Measurements from ENCODE around the gene ZFAND3. TPM values are rescaled to one million over a fixed set of nuclear protein-coding genes. Genes with fewer than 3 reads are reported as not detected.

The ZFAND3 gene, protein sequence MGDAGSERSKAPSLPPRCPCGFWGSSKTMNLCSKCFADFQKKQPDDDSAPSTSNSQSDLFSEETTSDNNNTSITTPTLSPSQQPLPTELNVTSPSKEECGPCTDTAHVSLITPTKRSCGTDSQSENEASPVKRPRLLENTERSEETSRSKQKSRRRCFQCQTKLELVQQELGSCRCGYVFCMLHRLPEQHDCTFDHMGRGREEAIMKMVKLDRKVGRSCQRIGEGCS
- total RNA-seq: 32.7 TPM

- Histone ChIP-seq H3K9me3 (no peaks in the 10 kb centered on the region), H3K27me3 (no peaks in the 10 kb centered on the region), H3K36me3 (no peaks in the 10 kb centered on the region), H3K27ac (peak within 1 kb of the TSS; percentile 91), H3K4me3 (peak within 1 kb of the TSS; percentile 60 to 92), H3K4me1 (peaks cover 0 to 28% of the 10 kb centered on the region in 2 donors)
- no peak for TF ChIP-seq CTCF (IDR thresholded peaks at IDR 0.05)
- DNase-seq (ENCODE audit: low spot score in 2 of 2): peak; percentile 78 to 98
- intact Hi-C loops (cut with DNase I): loop anchor here (1.0 to 5.0 kb wide), 3 partner anchors 28 to 122 kb away; partner anchors contain the start of gene MDGA1
Measured at GRCh38 chr6:37819177-37819801, at the start of gene ZFAND3. Gene ZFAND3 (plus strand): TSS chr6:37819727. CDS start chr6:37819946, 219 bp downstream.

DNA sequence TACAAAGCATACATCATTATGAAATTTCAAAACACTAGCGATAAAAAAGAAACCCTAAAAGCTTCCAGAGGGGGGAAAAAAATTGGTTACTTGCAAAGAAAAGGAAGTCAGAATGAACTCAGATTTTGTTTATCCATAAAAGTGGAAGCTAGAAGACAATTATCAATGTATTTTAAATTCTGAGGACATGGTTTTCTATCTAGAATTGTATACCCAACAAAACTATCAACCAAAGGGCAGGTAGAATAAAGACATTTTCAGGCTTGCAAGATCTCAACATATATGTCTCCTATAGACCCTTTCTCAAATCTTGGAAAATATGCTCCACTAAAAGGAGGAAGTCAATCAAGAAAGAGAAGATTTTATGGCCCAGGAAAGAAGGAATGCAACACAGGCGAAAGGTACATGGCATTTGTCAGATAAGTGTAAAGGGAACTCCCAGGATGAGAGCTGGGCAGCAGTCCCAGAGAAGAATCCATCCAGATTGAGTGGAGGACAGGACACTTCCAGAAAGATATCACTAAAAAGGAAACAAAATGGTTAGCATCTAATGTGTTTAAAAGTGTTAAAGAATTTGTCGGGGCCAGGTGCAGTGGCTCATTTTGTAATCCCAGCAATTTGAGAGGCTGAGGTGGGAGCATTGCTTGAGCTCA lies 45.4 kb upstream of the ZFAND3 start:
- Histone ChIP-seq H3K27me3 (no peaks in the 10 kb centered on the region), H3K4me1 (no peaks in the 10 kb centered on the region), H3K36me3 (no peaks in the 10 kb centered on the region), H3K4me3 (no peak overlapping the region), H3K9me3 (no peaks in the 10 kb centered on the region), H3K27ac (no peak overlapping the region)
- intact Hi-C loops (cut with DNase I): no loop called here
- no peak for DNase-seq (ENCODE audit: low spot score in 2 of 2)
- no peak for TF ChIP-seq CTCF (IDR thresholded peaks at IDR 0.05)

DNA sequence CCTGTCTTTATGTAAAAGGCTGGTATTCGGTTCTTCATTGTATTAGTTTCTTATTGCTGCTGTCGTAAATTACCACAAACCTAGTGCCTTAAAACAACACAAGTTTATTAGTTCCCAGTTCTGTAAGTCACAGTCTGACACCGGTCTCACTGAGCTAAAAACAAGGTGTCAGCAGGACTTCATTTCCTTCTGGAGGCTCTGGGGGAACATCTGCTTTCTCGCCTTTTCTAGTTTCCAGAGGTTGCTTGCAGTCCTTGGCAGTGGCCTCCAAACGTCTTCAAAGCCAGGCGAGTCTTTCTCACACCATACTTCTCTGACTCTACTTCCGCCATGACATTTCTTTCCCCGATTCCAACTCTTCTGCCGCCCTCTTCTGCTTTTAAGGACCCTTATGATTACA lies 43.0 kb upstream of the ZFAND3 start:
- no peaks in the 10 kb centered on the region for H3K4me1 ChIP-seq
- no peak for DNase-seq (ENCODE audit: low spot score in 2 of 2)
- H3K4me3 ChIP-seq: no peak overlapping the region
- intact Hi-C loops (cut with DNase I): no loop called here
- H3K9me3 ChIP-seq: no peaks in the 10 kb centered on the region
- H3K36me3 ChIP-seq: no peaks in the 10 kb centered on the region
- TF ChIP-seq CTCF (IDR thresholded peaks at IDR 0.05): no peak
- no peaks in the 10 kb centered on the region for H3K27me3 ChIP-seq
- H3K27ac ChIP-seq: no peak overlapping the region

DNA sequence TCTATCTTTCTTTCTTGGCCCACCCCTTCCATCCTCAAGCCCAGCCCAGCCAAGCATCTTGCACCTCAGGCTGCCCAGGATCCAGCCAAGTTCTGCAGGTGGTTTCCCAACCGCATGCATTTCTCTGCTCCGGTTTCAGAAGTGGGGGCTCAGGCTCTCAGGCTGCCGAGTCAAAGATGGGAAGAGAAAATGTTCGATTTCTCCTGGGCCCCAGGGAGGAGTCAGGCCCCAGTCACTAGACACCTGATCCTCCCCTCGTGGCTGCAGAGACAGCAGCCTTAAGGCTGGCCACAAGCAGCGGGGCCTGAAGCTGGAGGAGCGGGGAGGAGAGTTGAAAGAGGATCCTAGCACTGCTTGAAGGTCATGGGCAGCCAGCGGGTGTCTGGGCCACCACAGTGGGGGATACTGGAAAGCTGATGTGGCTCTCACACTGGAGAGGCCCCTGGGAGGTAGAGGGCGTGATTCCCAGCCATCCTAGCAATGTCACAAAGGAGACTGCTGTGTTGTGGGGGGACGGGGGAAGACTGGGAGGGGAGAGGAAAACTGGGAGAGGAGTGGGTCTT lies 42.2 kb upstream of the ZFAND3 start:
- intact Hi-C loops (cut with DNase I): no loop called here
- no peaks in the 10 kb centered on the region for H3K9me3 ChIP-seq
- no peak overlapping the region for H3K27ac ChIP-seq
- H3K4me1 ChIP-seq: no peaks in the 10 kb centered on the region
- no peak overlapping the region for H3K4me3 ChIP-seq
- H3K36me3 ChIP-seq: no peaks in the 10 kb centered on the region
- TF ChIP-seq CTCF (IDR thresholded peaks at IDR 0.05): no peak
- no peak for DNase-seq (ENCODE audit: low spot score in 2 of 2)
- H3K27me3 ChIP-seq: no peaks in the 10 kb centered on the region

DNA sequence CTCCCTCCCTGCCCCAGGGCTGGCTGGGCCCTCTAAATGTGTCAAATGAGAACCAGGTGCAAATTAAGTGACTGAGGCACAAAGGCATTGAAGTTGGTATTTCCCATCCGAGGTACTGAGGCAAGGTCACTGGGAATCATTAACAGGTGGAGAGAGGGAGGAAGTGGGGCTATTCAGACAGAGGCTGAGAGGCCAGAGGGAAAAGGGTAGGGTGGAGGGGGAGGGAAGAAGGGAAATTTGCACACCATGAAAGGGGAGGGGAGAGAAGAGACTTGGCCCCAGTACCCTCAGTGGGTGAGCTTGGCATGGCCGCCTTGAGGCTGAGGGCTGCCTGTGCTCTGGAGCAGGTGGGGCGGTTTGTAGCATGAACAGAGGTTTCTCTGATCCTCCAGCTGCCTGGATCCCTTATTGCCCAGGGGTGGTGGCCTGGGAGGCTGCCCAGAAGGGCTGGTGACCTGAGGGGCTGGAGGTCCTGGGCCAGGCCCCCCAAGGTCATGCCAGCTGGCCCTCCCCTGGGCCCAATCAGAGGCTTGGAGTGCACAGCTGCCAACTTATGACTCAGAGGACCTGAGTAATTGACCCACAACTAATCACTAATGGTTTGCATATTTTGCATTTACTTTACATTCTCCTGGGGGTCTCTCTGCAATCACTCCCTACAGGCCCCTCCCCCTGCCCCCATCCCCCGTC lies 40.3 kb upstream of the ZFAND3 start:
- Histone ChIP-seq H3K27ac (no peak overlapping the region), H3K4me3 (no peak overlapping the region), H3K9me3 (no peaks in the 10 kb centered on the region), H3K36me3 (no peaks in the 10 kb centered on the region), H3K4me1 (peaks cover 0 to 2% of the 10 kb centered on the region in 2 donors), H3K27me3 (no peaks in the 10 kb centered on the region)
- no peak for TF ChIP-seq CTCF (IDR thresholded peaks at IDR 0.05)
- intact Hi-C loops (cut with DNase I): no loop called here
- DNase-seq (ENCODE audit: low spot score in 2 of 2): no peak

Data from ascending aorta (tissue), 2 donors.